Measurements from ENCODE around the gene ABL1.
A peak's percentile ranks its signal among the peaks of the same experiment; 100 is the strongest.

ABL1 gene

DNA sequence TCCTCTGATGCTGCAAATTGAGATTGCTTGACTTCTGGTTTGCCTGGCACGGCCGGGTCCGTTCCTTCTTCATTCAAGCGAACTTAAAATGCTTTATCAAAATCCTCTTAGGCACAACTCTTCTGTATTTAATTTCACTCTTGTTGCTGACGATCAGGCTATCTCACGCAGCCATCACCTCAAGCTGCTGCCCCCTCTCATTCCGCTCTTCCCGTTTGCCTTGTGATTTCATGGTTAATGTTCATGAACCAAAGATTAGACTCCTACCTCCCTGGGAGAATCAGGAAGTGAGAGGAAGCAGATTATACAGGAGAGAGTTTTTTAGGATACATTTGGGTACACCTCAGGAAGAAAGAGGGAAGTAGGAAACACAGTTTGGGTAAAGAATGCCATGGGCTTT lies 38.9 kb downstream of the ABL1 start:
- DNase-seq: no peak

- DNase-seq: no peak
These were observed 39.7 kb downstream of the ABL1 start for GRCh38 chr9:130874783-130875182.

DNA sequence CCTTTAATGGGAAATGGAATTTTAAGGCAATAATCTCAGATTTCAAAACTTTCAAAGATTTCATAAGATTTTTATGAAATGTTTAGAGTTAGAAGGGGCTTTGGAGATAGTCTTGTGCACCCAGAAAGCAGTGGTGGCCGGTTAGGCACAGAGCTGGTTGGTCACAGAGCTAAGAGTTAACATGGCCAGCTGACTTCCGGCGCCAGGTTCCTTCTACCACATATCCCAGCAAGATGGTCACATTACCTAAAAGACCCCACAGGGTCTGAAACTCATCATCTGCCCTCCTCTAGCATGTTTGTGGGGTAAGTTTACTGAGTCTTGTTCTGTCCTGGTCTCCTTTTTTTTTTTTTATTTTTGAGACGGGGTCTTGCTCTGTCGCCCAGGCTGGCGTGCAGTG lies 42.2 kb downstream of the ABL1 start:
- DNase-seq: no peak

DNA sequence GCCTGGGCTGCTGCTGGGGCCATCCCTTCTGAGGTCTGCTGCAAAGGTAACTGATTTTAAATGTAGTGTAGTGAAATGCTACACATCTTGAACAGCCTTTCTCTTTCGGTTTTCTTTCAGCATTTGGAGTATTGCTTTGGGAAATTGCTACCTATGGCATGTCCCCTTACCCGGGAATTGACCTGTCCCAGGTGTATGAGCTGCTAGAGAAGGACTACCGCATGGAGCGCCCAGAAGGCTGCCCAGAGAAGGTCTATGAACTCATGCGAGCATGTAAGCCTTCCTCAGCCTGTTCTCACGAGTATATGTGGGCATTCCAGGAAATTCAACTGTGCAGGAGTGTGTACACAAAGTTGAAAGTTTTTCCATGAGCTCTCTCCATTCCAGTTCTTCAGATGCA lies 43.2 kb downstream of the ABL1 start:
- no peak for DNase-seq

- no peak for DNase-seq
These were observed 44.9 kb downstream of the ABL1 start for GRCh38 chr9:130879863-130880411.

GRCh38 chr9:130880599-130881220 lies 45.7 kb downstream of the ABL1 start:
- DNase-seq: no peak

- no peak for DNase-seq
These were observed 46.5 kb downstream of the ABL1 start for GRCh38 chr9:130881516-130881915.

- no peak for DNase-seq
These were observed 47.7 kb downstream of the ABL1 start for GRCh38 chr9:130882696-130883225.

DNA sequence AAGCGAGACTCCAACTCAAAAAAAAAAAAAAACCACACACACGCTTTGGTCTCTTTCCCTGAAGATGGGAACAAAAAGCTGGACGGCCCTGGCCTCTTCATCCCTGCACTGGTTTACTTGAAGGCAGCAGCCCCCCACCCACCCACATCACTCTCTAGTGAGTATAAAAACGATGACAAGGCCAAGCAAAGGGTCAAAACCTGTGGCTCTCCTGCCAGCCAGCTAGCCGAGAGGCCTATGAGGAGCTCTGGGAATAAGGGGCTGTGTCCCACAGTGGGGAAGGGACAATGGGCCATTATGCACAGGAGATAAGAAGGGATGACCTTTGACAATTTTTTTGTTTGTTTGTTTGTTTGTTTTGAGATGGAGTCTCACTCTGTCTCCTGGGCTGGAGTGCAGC lies 48.4 kb downstream of the ABL1 start:
- DNase-seq: no peak

DNA sequence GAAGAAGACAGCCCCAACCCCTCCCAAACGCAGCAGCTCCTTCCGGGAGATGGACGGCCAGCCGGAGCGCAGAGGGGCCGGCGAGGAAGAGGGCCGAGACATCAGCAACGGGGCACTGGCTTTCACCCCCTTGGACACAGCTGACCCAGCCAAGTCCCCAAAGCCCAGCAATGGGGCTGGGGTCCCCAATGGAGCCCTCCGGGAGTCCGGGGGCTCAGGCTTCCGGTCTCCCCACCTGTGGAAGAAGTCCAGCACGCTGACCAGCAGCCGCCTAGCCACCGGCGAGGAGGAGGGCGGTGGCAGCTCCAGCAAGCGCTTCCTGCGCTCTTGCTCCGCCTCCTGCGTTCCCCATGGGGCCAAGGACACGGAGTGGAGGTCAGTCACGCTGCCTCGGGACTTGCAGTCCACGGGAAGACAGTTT lies 49.1 kb downstream of the ABL1 start:
- DNase-seq: no peak

- DNase-seq: no peak
These were observed 49.8 kb downstream of the ABL1 start for GRCh38 chr9:130884542-130885483.

- DNase-seq: no peak
These were observed 50.7 kb downstream of the ABL1 start for GRCh38 chr9:130885484-130886375.

DNA sequence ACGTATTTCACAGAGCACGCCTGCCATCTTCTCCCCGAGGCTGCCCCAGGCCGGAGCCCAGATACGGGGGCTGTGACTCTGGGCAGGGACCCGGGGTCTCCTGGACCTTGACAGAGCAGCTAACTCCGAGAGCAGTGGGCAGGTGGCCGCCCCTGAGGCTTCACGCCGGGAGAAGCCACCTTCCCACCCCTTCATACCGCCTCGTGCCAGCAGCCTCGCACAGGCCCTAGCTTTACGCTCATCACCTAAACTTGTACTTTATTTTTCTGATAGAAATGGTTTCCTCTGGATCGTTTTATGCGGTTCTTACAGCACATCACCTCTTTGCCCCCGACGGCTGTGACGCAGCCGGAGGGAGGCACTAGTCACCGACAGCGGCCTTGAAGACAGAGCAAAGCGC lies 51.9 kb downstream of the ABL1 start:
- no peak for DNase-seq

DNA sequence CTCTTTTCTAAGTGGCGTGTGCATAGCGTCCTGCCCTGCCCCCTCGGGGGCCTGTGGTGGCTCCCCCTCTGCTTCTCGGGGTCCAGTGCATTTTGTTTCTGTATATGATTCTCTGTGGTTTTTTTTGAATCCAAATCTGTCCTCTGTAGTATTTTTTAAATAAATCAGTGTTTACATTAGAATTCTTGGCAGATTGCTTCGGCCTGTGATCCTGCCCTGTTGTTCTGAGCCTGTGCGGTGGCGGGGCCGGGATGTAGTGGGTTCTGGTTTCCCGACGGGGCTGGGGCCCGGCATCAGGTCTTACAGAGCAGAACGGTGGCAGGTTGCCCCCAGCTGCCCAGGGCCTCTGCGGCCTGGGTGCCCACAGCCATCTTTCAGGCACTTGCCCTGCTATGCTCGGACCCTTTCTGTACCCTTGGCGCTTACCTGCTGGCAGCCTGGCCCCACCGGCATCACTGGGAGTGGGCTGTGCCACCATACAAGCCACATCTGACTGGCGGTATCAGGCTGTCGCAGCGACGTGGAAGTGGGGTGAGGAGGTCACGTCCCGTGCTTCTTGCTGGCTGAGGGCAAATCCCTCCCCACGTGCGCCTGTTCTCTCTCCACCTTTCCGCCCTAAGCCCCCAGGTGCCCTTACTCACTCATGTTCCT lies 52.6 kb downstream of the ABL1 start:
- DNase-seq: no peak

DNA sequence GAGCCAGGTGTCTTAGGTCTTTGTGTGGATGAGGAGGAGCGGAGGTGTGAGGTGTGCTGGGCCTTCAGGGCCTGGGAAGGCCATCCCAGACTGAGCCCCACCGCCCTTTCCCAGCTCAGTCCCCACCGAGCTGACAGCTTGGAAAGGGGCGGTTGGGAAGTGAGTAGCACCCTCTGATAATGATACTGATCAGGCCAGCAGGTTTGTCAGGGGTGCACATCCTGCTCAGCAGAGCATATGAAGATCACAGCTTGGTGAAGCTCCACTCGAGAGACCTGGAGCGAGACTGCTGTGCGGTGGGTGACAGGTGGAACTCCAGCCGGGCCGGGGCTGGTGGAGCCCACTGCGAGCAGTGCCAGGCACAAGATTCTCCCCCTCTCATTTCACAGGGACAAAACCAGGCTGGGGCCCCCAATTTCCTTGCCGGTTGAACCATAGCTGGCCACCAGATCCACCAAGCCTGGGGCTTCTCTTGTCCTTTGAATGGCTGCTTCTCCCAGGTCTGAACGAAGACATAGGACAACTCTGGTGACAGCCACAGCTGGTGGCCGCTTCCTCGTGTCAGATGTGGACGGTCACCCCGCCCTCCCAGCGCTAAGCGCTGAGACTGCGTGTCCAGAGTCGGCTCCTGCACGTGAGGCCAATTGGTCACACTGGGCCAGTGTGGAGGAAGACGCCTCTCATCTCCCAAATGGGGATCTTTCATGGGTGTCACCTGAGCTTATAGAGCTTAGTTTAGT lies 53.3 kb downstream of the ABL1 start:
- no peak for DNase-seq

- DNase-seq: no peak
These were observed 55.1 kb downstream of the ABL1 start for GRCh38 chr9:130890124-130890523.

DNA sequence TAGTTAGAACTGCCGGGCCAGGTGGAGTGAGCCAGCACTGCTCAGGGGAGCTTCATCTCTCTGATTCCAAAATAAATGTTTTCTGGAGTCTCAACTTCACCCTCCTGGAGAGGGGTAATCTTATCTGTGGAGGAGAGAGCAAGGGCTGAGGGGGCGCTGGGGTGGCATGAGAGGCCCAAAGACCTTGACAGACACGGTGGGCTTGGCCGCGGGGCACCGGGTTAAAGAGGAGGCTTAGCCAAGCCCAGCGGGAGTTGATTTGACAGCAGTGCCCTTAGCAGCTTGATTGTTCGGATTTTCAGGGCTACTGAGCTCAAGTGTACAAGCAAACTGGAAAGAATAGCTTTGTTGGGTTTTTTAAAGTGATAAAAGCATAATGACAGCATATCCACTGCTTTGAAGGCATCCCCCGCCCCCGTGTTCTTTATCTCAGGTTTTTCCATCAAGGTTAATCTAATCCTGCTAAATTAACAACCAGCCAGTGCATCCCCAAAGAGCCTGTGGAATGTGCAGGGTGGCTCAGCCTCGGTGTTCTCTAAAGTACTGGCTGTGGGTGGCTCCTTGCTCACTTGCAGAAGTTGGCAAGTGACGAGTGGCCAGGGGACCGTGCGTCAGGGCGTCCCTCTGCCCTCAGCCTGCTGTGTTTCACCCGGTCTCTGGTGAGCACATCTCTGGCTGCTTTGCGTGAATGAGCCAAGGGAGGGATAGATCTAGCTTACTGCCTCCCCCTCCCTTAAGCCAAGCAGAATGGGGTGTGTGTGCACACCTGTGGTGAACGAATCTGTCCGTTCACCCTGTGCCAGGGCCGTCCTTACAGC lies 56.0 kb downstream of the ABL1 start:
- DNase-seq: no peak

- peak; percentile 3 for DNase-seq
These were observed 56.8 kb downstream of the ABL1 start for GRCh38 chr9:130891688-130892476.

DNA sequence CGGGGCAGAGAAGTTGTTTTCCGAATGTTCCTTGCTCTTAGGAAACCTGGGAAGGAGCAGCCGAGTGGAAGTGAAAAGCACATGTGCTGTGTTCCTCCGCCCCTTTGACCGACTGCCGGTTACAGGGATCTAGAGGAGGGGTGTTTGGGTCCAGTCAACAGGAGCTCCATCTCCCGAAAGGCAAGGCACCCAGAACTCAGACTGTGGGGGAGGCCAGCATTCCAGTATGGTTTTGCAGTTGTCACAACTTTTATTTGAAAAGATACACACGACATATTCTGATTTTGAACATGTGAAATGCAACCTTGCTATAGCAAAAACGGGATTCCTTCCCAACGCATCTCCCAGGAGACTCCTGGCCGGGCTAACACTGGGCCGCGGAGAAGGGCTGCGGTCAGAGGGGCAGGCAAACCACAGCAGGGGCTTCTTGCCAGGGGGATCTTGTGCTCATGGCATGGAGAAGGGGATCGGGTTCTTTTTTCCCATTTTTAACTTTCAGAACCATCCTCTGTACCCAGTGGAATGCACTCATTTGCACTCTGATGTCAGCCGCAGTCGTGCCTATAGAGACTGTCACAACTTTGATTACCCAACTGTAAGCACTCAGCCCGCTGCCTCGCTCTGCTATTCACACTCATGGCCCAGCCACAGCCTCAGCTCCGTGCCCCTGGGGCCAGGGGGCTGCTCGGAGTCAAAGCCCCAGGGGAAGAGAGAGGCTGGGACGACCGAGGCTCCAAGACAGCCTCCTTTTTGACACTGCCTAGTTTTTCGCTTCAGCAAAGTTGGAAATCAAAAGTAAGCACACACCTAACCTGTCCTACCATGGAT lies 57.6 kb downstream of the ABL1 start:
- no peak for DNase-seq
